ENCODE measurements around the gene RBM5. TPM values are rescaled to one million over a fixed set of nuclear protein-coding genes. Genes with fewer than 3 reads are reported as not detected.
"Not testable (repeated sequence)": the region's sequence is repeated elsewhere in the genome, so short reads cannot be mapped to it uniquely, and the experiment has no call there.

Gene RBM5
- polyA plus RNA-seq (ENCODE audit: insufficient read length in 4 of 4), result 100 to 1,000 TPM; 225 to 397 (median 268) TPM

DNA sequence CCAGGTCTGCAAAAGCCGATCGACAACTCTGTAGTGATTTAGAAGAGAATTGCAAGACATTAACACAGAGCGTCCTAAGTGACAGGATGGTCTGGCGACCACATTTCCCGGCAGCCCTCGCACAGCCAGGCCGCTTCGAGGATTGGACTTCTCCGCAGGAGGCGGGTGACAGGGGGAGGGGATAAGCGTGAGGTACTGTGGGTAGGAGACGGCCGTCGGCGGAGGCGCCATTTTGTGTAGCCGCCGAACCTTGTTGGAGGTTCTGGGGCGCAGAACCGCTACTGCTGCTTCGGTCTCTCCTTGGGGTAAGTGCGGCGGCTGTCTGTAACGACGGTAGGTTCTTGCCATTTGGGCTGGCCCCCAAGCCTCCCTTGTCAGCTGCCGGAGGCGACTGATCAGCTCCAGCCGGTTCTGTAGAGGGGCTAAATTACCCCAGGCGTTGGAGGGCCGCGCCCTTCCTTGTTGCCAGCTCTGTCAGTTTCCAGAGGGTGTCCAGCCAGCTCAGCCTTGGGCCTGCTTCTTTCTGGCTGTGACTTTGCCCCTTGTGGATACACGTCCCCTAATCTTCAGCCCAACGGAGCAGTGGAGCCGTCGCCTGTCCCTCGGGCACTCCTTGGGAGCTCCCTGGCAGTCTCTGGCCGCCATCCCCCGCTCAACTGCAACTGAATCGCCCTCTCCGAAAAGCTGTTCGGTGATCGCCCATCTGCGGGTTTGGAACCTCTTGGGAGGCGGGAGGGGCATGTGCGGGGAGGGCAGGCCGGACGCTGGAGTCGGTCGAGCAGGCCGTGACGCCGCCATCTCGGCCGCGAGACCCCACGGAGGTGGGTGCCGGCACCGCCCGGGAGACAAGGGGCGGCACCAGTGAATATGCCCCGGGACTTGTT, at the start of gene RBM5:
TSS of gene RBM5 (plus strand) at position 195 of the 884 bp plus-strand sequence. CDS start 1,516 bp downstream, outside the sequence.
- DNase-seq (ENCODE audit: low read depth in 4 of 4, low spot score in 3 of 4), result peak; percentile 80 to 84 (median 80)

DNA sequence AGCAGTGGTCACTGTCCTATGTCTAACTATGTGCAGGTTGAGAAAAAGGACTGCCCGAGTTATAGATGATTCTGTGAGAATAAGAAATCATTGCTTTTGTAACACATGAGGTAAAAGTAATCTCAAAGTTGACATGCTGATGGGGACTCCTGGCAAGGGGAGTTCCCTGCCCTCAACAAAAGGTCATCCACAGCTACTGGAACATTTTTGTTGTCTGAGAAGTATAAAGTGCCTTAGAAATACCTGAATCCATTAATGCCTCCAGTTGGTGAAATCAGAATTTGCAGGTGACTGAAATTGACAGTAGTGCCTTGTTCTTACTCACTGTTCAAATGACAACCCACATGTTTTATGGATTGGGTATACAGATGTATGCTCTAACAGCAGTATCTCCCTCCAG, 43.7 kb upstream of the RBM5 start:
- no peak for DNase-seq (ENCODE audit: low read depth in 4 of 4, low spot score in 3 of 4)

DNA sequence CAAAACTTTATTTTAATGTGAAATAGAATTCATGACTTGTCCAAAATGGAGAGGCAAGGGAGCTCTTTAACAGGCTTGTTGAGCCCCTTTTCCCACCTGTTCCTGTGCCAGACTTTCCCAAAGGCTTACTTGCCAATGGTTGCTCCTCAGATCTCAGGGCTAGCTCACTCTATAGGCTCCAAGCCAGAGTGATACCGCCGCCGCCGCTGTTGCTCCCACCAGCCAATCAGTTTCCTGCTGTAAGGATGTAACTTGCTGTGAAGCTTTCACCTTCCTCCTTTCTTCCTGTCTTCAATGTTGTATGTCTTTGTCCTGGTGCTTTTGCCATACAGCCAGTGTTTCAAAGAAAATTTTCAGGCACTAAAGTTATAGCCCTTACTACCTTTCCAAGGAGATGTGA, 41.3 kb upstream of the RBM5 start:
- DNase-seq (ENCODE audit: low read depth in 4 of 4, low spot score in 3 of 4), result no peak

DNA sequence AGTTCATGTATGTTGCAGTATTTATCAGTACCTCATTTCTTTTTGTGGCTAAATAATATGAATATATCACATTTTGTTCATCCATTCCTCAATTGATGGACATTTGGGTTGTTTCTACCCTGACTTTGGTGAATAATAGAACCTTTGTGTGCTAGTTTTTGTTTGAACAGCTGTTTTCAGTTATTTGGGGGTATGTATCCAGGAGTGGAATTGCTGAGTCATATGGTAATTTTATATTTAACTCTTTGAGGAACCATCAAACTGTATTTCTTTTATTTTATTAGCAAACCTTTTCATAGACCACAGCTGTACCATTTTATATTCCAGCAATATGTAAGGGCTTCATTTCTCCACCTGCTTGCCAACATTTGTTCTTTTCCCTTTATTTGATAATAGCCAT, 38.4 kb upstream of the RBM5 start:
- DNase-seq (ENCODE audit: low read depth in 4 of 4, low spot score in 3 of 4), result no peak

DNA sequence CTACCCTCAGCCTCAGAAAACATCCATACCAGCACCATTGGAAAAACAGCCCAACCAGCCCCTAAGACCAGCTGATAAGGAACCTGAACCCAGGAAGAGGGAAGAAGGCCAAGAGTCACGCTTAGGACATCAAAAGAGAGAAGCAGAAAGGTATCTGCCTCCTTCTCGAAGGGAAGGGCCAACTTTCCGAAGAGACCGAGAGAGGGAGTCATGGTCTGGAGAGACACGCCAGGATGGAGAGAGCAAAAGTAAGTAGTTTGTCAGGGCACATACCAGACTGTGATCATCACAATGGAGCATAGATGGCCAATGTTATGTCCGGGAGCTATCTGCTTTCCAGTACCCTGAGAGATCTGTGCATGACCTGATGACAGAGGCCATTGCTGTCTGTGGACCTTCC, 31.0 kb upstream of the RBM5 start:
- no peak for DNase-seq (ENCODE audit: low read depth in 4 of 4, low spot score in 3 of 4)

DNA sequence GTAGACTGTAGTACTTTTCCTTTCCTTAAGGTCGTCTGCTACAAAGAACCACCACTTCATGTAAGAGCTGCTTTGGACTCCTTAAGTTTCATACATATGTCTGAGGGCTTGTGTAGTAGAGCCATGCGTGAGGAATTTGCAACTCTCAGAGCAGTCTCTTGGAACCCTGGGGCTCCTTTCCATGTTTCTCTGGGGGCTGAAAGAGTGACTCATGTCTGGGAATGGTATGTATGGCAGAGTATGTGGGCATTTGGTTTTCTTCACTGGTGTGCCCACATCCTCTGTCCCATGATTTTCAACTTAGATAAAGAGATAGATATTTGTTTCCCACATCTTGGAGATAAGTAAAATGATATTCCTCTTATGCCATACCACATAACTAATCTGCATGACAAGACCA, 20.6 kb upstream of the RBM5 start:
- DNase-seq (ENCODE audit: low read depth in 4 of 4, low spot score in 3 of 4), result no peak

DNA sequence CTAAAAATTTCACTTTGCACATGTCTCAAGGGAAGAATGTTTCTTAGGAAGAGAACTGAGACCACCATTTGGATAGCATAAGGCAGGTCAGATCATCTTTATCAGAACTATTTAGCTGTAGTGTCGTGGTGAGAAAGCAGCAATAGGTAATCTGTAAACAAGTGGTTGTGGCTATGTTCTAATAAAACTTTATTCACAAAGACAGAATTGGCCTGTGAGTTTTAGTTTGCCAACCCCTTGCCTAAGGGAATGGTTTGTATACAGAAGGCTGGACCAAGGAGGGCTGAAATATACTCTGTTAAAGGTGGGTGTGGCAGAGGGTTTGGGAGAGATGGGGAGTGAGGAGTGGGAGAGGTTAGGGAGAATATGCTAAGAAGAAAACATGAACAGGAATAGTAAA, 10.6 kb upstream of the RBM5 start:
- DNase-seq (ENCODE audit: low read depth in 4 of 4, low spot score in 3 of 4), result no peak

DNA sequence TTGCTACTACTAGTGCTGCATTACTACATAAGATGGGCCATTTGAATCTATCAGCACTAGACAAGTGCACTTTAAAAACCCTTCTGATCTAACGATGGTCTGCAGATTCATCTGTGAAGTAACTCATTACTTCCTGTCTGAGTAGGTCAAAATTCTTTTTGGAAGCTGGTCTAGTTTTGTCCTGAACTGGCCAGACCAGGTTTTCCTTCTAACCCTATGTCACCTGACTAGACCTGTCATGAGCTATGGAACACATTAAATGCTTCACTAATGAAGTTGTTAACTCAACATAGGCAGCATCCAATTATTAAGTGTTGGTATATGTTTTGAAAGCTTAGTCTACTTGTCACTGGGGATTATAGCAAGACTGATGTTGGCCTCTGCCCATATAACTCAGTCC, 10.1 kb upstream of the RBM5 start:
- no peak for DNase-seq (ENCODE audit: low read depth in 4 of 4, low spot score in 3 of 4)

DNA sequence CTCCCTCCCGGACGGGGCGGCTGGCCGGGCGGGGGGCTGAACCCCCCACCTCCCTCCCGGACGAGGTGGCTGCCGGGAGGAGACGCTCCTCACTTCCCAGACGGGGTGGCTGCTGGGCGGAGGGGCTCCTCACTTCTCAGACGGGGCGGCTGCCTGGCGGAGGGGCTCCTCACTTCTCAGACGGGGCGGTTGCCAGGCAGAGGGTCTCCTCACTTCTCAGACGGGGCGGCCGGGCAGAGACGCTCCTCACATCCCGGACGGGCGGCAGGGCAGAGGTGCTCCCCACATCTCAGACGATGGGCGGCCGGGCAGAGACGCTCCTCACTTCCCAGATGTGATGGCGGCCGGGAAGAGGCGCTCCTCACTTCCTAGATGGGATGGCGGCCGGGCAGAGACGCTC, 3.8 kb upstream of the RBM5 start:
- not testable (repeated sequence) for DNase-seq (ENCODE audit: low read depth in 4 of 4, low spot score in 3 of 4)

DNA sequence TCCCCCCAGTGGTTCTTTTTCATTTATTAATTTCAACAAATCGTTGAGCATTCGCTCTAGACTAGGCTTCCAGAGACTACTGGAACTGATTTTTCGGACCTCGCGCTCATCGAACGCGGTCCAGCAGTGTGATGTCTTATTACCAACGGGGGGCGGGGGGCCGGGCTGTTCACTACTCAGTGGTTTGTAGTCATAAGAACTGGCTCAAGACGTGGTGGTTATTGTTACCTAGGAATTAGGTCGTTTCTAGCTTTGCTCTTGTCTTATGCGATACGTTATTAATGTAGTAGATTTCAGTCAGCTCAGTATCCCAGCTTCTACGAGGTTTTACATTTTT, 858 bp downstream of the RBM5 start:
- DNase-seq (ENCODE audit: low read depth in 4 of 4, low spot score in 3 of 4), result peak in 1 of 4 donors; percentile 1

DNA sequence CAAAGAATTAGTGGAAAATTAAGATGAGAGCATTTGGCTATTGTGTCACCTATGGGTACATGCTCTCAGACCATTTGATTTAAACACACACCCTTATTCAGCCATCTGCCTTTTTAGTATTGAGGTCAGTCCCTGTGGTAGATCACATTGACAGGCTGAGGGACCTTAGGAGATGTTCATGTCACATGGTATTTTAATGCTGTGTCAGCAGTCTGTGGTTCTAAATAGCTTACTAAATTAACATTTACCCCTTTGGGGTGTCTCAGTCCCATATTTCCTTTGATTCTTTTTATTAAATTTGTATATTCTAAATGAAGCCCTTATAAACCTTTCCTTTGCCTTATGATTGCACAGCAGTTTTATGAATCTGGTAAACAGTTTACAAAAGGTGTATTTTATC, 2.3 kb downstream of the RBM5 start:
- DNase-seq (ENCODE audit: low read depth in 4 of 4, low spot score in 3 of 4), result no peak

DNA sequence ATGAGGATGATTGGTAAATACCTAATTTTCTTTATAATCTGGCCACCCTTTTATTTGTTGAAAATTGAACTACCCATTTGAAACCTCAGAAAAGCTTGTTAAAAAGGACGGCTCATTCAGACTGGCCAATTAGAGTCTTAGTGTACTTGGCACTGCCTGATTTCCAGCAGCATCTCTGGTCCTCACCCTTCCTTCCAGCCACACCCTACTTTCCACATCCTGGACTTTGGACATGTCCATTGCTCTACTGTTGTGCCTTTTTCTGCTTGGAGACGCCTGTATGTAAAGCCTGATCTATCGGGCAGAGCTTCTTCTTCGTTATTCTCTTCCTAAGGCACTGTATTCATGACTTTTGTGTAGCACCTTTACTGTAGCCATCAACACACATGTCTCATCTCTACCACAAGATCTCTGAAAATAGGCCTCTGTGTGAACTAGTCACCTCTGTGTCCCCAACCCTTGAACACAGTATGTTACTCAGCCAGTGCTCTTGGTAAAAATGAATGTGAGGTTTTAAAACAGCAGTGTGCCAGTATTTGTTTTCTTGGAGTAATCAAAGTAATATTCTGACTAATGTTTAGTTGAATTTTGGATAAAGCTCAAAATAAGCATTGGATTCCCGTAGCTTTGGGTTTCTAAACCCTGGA, 6.8 kb downstream of the RBM5 start:
- no peak for DNase-seq (ENCODE audit: low read depth in 4 of 4, low spot score in 3 of 4)

DNA sequence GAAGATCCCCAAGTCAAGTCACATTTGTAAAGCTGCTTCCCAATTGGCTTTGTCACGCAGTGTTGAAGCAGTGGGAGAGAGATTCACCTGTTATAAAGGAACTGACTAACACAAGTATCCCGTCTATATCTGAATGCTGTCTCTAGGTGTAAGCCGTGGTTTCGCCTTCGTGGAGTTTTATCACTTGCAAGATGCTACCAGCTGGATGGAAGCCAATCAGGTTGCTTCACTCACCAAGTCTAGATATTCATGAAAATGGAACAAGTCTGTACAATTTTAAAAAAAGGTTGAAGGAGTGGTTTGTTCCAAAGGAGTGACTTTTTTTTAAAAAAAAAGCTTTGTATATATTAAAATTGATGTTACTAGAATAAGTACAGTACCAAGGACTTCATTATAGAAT, 11.7 kb downstream of the RBM5 start:
- no peak for DNase-seq (ENCODE audit: low read depth in 4 of 4, low spot score in 3 of 4)

DNA sequence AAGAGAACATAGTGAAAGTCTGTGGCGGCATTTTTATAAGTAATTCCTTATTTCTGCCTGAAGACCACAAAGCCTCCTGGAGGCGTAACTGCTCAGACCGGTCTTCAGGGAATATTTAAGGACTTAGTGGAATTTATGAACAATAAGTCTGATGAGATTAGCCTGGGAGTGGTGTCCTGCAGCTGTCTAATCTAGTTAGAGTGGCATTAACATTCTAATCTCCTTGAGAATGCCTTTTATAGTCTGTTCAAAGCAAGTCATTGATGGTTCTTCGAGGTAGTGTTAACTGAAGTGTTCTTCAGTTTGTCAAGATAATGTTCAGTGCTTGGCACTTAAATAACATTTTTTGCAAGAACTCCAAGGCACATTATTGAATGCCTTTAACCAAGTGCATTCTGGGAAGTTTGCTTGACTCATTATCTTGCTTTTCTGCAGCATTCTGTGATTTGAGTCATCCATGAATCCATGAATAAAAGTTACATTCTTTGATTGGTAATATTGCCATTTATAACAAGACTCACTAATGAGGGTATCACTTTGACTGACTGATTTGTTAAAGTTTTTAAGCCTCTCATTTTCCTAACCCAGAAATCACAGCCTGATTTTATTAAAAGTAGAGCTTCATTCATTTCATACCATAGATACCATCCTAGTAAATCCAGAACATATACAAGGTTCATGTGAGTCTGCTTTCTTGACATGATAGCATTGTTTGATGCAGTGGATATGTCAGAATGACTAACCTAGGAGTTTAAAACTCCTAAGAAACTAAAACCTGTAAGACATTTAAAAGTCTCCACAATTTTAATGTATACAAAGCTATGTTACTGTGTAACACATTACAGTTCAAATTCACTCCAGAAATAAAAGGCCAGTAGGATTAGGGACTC, 12.5 kb downstream of the RBM5 start:
- DNase-seq (ENCODE audit: low read depth in 4 of 4, low spot score in 3 of 4), result no peak

DNA sequence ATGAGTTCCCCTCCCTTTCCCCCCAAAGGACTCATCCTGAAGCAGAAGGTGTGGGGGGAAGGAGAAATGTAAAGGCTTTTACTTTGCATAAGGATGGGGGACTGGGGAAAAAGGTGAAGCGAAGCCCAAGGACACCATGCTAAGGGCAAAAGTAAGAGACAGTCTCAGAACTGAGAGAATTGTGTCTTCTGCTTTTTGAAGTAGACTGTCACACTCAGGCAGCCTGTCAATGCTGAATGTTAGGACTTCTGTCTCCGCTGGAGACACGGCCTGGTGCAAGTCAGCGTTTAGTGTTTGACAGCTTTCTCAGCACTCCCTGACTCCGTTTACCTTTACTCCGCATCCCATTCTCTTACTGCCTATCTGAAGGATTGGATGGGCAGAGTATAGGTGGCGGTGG, 13.8 kb downstream of the RBM5 start:
- DNase-seq (ENCODE audit: low read depth in 4 of 4, low spot score in 3 of 4), result no peak

DNA sequence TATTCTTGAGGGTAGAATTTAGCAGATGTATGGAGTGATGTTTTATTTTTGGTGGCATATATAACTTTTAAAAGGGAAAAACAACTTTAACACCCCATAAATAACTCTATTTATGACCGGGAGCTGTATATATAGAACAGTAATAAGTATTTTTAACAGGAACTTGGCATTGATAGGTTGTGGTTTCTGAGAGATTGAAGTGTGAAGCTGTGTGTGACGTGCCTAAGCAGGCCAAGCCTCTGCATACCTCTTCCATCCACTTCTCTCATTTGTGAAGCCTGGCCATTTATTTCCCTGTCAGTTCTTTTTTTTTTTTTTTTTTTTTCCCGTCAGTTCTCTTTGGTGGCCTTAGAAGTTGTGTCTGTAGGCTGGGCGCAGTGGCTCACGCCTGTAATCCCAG, 23.0 kb downstream of the RBM5 start:
- no peak for DNase-seq (ENCODE audit: low read depth in 4 of 4, low spot score in 3 of 4)

DNA sequence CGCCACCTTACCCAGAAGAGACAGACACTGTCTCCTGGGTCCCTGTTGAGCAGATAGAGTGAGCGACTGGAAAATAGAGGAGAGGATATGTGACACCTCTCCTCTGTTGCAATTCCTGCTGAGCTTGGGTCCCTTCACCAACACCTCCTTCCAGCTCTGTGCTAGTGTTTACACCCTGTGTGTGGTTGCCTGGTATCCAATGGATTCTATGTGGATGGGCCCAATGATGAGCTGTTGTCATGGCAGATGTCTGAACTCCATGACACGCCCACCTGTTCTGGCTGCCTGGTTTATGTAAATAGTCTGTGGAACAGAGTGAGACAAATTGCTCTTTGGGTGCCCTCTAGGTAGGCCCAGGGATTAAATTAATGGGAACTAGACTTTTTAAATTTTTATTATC, 23.7 kb downstream of the RBM5 start:
- no peak for DNase-seq (ENCODE audit: low read depth in 4 of 4, low spot score in 3 of 4)

DNA sequence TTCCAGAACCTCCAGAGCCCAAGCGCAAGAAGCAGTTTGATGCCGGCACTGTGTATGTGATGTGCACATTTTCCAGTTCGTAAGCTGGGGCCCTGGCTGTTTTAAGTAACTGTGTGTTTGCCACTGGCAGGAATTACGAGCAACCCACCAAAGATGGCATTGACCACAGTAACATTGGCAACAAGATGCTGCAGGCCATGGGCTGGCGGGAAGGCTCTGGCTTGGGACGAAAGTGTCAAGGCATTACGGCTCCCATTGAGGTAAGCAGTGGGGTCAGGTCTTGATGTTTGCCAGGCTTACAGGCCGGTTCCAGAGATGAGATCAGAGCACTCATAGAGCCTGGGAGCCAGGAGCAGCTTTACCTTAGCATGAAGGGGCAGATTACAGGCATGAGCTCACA, 28.4 kb downstream of the RBM5 start:
- no peak for DNase-seq (ENCODE audit: low read depth in 4 of 4, low spot score in 3 of 4)

DNA sequence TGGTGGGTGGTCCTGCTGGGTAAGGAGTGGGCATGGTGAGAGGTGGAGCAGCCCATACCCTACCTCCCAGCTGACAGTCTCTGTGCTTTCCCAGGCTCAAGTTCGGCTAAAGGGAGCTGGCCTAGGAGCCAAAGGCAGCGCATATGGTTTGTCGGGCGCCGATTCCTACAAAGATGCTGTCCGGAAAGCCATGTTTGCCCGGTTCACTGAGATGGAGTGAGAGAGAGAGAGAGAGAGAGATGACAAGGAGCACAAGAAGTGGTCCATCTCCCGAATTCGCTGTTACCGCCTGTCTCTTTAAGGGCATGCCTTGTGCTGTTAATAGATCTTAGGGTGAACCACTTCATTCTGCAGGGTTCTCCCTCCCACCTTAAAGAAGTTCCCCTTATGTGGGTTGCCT, 29.5 kb downstream of the RBM5 start:
- DNase-seq (ENCODE audit: low read depth in 4 of 4, low spot score in 3 of 4), result no peak

DNA sequence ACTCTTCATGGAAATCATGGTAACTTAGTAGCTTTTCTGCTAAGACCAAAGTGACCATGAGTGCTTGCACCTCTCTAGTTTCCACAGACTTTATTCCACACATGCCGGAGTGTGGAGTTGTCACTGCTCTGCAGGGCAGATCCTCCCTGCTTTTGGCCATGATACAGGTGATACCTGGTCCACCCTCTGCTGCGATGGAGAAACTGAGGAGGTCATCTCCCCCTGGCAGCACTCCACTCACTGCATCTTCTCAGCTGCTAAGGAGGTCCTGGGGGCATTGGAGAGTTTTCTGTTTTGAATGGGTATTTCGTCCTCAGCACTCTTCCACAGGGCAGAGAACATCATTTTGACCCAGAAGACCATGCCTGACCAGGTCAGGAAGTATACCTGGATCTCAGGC, 31.1 kb downstream of the RBM5 start:
- no peak for DNase-seq (ENCODE audit: low read depth in 4 of 4, low spot score in 3 of 4)

DNA sequence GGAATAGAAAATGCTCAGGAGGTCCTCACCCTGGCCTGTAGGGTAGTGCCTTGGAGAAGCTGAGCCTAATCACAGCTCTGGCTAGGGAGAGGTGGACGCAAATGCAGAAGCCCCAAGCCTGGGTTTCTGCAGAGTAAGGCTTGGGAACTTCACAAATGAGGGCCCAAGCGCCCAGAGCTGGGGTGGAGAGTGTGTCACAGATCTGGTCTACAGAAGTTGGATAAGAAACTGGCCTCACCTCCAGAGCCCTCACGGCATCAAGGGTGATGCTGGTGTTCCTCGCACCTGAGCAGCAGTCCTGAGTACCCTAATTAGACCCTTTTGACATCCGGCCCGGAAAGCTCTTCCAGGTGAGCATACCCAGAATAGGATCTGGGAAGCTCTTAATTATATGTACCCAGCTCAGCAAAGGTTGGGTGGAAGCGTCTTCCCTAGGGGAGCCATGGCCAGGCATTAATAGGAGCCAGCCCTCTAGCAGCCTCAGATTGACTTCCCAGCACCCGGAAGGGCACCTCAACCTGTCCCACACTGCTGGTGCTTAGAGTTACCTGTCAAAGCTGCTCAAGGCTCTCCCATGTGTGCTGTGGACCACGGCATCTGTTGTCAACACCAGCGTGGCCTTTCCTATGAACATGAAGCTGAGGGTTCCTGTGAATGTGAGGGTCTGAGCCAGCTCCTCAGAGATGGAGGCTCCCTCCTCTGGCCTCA, 31.8 kb downstream of the RBM5 start:
- no peak for DNase-seq (ENCODE audit: low read depth in 4 of 4, low spot score in 3 of 4)
